T-helper 2 cell treated with Interferon-gamma antibody and Interleukin-4, amounts not matched to agents 5 μg/mL and 100 μg/mL, for 36 hours (primary cell): Measurements from ENCODE around the gene AKR1D1.
"Not testable (repeated sequence)": the region's sequence is repeated elsewhere in the genome, so short reads cannot be mapped to it uniquely, and the experiment has no call there.

Experiments
- DNase-seq: peaks from one replicate; pipeline ENCODE4 v3.0.0; 2021; ENCODE audit warnings: low spot score
- H3K27ac Mint-ChIP-seq: one replicate; pipeline ENCODE4 v1.8.0; 2021; ENCODE audit warnings: mild to moderate bottlenecking, mixed read lengths
- H3K27me3 Mint-ChIP-seq: one replicate; pipeline ENCODE4 v1.8.0; 2021; ENCODE audit warnings: low read depth, mixed read lengths
- H3K36me3 Mint-ChIP-seq: one replicate; pipeline ENCODE4 v1.8.0; 2021; ENCODE audit warnings: low read depth, mixed read lengths
- H3K4me1 Mint-ChIP-seq: one replicate; pipeline ENCODE4 v1.8.0; 2021; ENCODE audit warnings: low read depth, mixed read lengths
- H3K4me3 Mint-ChIP-seq: one replicate; pipeline ENCODE4 v1.8.0; 2022; ENCODE audit warnings: mild to moderate bottlenecking, moderate library complexity, mixed read lengths
- H3K9me3 Mint-ChIP-seq: one replicate; pipeline ENCODE4 v1.8.0; 2021; ENCODE audit warnings: mixed read lengths

The AKR1D1 gene

DNA sequence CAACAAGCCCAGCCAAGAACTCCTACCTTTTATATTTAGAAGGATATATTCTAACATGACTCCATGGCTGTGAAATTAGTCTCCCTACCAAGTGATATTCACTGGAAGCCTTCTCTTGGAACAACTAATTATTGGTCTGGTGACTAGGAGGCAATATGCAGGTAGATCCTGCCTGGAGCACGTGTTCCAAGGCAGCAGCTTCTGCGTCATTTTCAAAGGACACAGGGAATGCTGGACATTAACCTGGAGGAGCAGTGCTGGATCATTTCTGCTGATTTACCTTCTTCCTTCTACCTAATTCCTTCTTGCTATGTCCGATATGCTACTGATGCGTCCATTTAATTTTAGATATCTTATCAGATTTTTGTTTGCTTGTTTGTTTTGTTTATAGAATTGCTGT is 5.6 kb downstream of the AKR1D1 start:
- no peaks in the 10 kb centered on the region for H3K9me3 Mint-ChIP-seq
- DNase-seq, result no peak
- H3K4me3 Mint-ChIP-seq, result no peak overlapping the region
- H3K27me3 Mint-ChIP-seq, result peaks cover 3% of the 10 kb centered on the region
- H3K36me3 Mint-ChIP-seq, result no peaks in the 10 kb centered on the region
- no peak overlapping the region for H3K27ac Mint-ChIP-seq
- no peaks in the 10 kb centered on the region for H3K4me1 Mint-ChIP-seq

DNA sequence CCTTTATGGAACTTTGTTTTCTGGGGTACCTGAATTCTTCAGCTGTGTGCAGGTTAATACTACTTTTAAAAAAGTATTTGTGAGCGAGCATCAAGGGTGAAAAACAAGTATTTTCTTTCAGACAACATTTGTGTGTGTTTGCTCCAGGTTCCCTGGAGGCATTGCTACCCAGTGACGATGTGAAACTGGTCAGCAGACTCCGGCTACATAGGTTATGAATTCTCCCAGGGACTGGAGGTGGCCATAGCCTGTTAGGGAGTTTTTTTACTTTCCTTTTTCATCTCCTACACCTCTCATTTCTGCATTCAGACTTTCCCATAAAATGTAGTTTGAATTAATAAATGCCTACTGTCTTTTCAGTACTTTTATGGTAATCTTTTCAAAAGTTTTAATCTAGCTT is 7.6 kb downstream of the AKR1D1 start:
- Mint-ChIP-seq H3K4me3 (no peak overlapping the region), H3K36me3 (no peaks in the 10 kb centered on the region), H3K9me3 (no peaks in the 10 kb centered on the region), H3K27ac (no peak overlapping the region), H3K4me1 (no peaks in the 10 kb centered on the region), H3K27me3 (peaks cover 4% of the 10 kb centered on the region)
- no peak for DNase-seq

DNA sequence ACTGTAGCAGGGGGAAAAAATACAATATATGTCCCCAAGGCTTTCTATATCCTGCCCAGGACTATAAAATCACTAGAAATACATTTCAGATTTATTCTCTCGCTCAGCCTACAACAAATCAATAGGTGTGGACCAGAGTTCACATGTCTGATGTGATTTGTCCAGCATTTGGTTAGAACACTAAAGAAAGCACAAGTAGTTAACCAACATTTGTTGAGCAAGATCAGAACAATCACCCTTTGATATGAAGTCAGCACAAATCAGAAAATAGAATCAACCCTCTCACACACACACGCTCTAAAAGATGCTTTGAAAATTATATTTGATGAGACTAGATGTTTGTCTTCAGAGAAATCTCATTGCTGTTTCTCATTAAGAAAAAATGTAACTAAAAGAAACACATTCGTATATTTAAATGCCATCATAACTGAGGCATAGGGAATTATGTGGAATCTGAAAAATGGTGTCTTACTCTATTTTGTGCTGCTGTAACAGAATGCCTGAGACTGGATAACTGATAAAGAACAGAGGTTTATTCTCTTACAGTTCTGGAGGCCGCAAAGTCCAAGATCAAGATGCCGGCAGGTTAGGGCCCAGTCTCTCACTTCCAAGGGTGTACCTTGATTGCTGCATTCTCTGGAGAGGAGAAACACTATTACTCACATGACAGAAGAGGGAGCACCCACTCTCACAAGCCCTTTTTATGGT is 10.5 kb downstream of the AKR1D1 start:
- H3K4me3 Mint-ChIP-seq, result no peak overlapping the region
- no peak overlapping the region for H3K27ac Mint-ChIP-seq
- no peaks in the 10 kb centered on the region for H3K4me1 Mint-ChIP-seq
- no peak for DNase-seq
- no peaks in the 10 kb centered on the region for H3K9me3 Mint-ChIP-seq
- peaks cover 4% of the 10 kb centered on the region for H3K27me3 Mint-ChIP-seq
- H3K36me3 Mint-ChIP-seq, result no peaks in the 10 kb centered on the region

DNA sequence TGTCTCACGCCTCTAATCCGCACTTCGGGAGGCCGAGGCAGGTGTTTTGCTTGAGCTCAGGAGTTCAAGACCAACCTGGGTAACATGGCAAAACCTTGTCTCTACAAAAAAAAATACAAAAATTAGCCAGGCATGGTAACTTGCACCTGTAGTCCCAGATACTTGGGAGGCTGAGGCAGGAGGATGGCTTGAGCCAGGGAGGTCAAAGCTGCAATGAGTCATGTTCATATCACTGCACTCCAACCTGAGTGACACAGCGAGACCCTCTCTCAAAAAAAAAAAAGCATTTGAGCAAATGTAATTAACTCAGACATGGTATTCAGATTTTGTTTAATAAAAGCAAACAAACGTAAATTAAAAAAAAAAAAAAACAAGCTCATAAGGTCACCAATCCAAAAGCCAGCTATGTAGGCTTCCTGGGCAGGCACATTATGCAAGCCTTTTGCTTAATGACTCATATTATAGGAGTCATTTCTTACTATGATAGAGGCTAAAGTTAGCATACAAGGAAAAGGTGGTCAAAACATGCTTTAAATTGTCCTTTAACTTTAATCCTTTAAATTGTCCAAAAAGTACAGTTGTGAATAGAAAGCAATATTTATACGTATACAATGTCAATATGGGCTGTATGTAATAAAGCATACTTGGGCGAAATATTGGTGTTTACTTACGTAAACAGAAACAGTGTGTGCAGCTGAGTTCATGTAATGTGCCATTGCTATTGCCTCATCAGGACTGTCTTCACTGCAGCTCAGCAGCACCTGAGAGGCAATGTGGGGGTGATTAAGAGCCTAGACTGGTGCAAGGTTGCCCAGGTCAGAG is 13.0 kb downstream of the AKR1D1 start:
- Mint-ChIP-seq H3K36me3 (no peaks in the 10 kb centered on the region), H3K27ac (no peak overlapping the region), H3K27me3 (peaks cover 1% of the 10 kb centered on the region), H3K4me1 (no peaks in the 10 kb centered on the region), H3K9me3 (no peaks in the 10 kb centered on the region), H3K4me3 (no peak overlapping the region)
- no peak for DNase-seq

- H3K27me3 Mint-ChIP-seq, result peaks cover 1% of the 10 kb centered on the region
- no peaks in the 10 kb centered on the region for H3K9me3 Mint-ChIP-seq
- no peaks in the 10 kb centered on the region for H3K36me3 Mint-ChIP-seq
- no peak for DNase-seq
- H3K4me1 Mint-ChIP-seq, result no peaks in the 10 kb centered on the region
- no peak overlapping the region for H3K4me3 Mint-ChIP-seq
- no peak overlapping the region for H3K27ac Mint-ChIP-seq
These were observed 14.8 kb downstream of the AKR1D1 start for GRCh38 chr7:138091032-138091431.

DNA sequence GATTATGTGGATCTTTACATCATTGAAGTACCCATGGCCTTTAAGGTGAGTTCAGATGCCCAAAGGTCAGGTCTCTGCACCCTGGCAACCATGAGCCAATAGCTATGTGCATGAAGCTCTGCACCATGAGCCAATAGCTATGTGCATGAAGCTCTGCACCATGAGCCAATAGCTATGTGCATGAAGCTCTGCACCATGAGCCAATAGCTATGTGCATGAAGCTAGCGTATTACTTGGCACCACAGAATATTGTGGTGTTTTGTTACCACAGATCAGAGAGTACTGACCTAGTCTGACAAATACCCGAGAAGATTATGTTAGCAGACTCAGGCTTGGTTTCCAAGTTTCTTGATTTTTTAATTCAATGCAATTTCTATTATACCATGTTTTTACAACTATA is 15.6 kb downstream of the AKR1D1 start:
- not testable (repeated sequence) for H3K9me3 Mint-ChIP-seq, H3K4me3 Mint-ChIP-seq, H3K27me3 Mint-ChIP-seq, H3K4me1 Mint-ChIP-seq, DNase-seq, H3K27ac Mint-ChIP-seq, H3K36me3 Mint-ChIP-seq

DNA sequence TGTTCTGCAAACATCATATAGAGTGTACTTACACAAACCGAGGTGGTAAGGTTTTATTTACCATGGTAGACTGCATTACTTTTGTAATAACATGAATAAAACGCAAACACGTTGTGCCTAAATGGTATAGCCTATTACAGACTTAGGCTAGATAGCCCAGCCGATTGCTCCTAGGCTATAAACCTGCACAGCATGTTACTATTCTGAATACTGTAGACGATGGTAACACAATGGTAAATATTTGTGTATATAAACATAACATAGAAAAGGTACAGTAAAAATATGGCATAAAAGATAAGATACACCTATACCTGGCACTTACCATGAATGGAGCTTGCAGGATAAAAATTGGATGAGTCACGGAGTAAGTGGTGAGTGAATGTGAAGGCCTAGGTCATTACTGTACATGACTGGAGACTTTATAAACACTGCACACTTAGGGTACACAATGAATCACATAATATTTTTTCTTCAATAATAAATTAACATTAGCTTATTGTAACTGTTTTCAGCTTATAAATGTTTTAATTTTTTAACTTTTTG is 16.3 kb downstream of the AKR1D1 start:
- H3K27ac Mint-ChIP-seq, result no peak overlapping the region
- DNase-seq, result no peak
- H3K4me1 Mint-ChIP-seq, result no peaks in the 10 kb centered on the region
- no peak overlapping the region for H3K4me3 Mint-ChIP-seq
- peaks cover 1% of the 10 kb centered on the region for H3K27me3 Mint-ChIP-seq
- H3K9me3 Mint-ChIP-seq, result no peaks in the 10 kb centered on the region
- H3K36me3 Mint-ChIP-seq, result no peaks in the 10 kb centered on the region

DNA sequence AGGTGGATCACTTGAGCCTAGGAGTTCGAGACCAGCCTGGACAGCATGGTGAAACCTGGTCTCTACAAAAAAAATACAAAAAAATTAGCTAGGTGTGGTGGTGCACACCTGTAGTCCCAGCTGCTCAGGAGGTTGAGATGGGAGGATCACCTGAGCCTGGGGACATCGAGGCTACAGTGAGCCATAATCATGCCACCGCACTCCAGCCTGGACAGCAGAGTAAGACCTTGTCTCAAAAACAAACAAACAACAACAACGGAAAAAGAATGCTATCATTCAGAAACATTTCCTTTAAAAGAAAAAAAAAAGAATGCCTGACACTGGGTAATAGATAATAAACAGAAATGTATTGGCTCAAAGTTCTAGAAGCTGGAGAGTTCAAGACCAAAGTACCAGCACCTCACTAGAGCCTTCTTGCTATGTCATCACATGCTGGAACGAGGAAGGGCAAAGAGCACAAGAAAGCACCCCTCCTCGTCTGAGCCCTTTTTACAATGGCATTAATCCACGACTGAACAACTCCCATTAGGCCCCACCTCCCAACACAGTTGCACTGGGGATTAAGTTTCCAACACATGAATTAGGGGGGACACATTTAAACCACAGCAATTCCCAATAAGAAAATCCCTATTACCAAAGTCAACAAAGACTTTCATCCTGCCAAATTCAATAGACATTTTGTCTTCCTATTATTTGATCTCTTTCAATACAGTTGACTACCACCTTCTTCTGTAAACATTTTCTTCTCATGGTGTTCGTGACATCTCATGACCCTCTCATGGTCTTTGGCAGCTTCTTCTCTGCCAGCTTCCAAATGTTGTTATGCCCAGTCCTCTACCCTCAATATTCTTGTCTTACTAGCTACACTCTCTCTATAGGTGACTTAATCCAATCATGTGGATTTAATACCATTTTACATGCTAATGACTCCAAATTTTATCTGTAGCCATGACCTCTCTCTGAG is 20.0 kb downstream of the AKR1D1 start:
- DNase-seq, result no peak
- no peak overlapping the region for H3K27ac Mint-ChIP-seq
- H3K4me1 Mint-ChIP-seq, result no peaks in the 10 kb centered on the region
- H3K27me3 Mint-ChIP-seq, result no peaks in the 10 kb centered on the region
- H3K9me3 Mint-ChIP-seq, result no peaks in the 10 kb centered on the region
- H3K36me3 Mint-ChIP-seq, result no peaks in the 10 kb centered on the region
- no peak overlapping the region for H3K4me3 Mint-ChIP-seq

DNA sequence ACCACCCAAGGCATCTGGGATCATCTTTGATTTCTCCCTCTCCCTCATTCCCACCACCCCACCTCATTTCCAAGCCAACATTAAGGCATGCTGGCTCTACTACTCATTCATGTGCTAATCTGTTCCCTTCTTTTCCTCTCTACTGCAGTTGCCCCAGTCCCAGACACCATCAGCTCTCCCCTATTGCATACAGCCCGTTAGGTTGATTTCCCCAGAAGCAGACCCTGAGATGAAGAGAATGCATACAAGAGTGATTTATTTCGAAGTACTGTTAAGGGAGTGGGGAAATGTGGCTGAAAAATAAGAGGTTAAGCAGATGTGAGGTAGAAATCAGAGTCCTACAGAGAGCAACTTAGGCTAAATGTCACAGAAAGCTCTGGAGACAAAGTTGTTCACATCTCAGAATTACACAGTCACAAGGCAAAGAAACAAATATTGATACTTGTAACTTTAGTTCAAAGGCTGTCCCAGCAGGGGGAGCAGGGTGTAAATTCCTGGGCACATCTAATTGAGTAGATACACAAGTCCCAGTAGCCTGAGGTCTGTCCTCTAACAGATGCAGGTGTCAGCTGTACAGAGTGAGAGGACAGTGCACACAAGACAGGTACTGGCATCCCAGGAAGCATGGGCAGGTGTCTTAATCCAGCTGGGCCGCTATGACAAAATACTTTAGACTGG is 20.9 kb downstream of the AKR1D1 start:
- H3K4me3 Mint-ChIP-seq, result no peak overlapping the region
- no peaks in the 10 kb centered on the region for H3K4me1 Mint-ChIP-seq
- no peaks in the 10 kb centered on the region for H3K9me3 Mint-ChIP-seq
- no peak overlapping the region for H3K27ac Mint-ChIP-seq
- no peaks in the 10 kb centered on the region for H3K27me3 Mint-ChIP-seq
- no peak for DNase-seq
- no peaks in the 10 kb centered on the region for H3K36me3 Mint-ChIP-seq

GRCh38 chr7:138099813-138100212 is 23.6 kb downstream of the AKR1D1 start:
- no peaks in the 10 kb centered on the region for H3K4me1 Mint-ChIP-seq
- H3K9me3 Mint-ChIP-seq, result no peaks in the 10 kb centered on the region
- no peaks in the 10 kb centered on the region for H3K27me3 Mint-ChIP-seq
- no peak overlapping the region for H3K4me3 Mint-ChIP-seq
- no peaks in the 10 kb centered on the region for H3K36me3 Mint-ChIP-seq
- DNase-seq, result no peak
- no peak overlapping the region for H3K27ac Mint-ChIP-seq

- Mint-ChIP-seq H3K4me1 (no peaks in the 10 kb centered on the region), H3K36me3 (no peaks in the 10 kb centered on the region), H3K27ac (no peak overlapping the region)
These were observed 29.0 kb downstream of the AKR1D1 start for GRCh38 chr7:138105221-138105620.

DNA sequence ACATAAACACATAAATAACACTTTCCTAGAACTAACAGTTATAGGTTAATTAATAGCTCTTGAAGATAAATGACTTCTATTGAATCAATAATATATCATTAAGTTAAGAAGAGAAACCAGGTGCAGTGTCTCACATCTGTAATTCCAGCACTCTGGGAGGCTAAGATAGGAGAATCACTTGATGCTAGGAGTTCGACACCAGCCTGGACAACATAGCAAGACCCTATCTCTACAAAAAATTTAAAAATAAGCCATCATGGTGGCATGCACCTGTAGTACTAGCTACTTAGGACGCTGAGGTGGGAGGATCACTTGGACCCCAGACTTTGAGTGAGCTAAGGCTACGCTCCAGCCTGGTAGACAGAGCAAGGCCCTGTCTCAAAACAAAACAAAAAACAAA is 38.8 kb downstream of the AKR1D1 start:
- Mint-ChIP-seq H3K4me3 (no peak overlapping the region), H3K9me3 (no peaks in the 10 kb centered on the region), H3K27me3 (peaks cover 10% of the 10 kb centered on the region), H3K36me3 (no peaks in the 10 kb centered on the region), H3K4me1 (no peaks in the 10 kb centered on the region), H3K27ac (no peak overlapping the region)
- no peak for DNase-seq

More at GRCh38 chr7:138105221-138105620, 29.0 kb downstream of the AKR1D1 start:
- H3K4me3 Mint-ChIP-seq, result no peak overlapping the region
- H3K27me3 Mint-ChIP-seq, result peaks cover 3% of the 10 kb centered on the region
- no peak for DNase-seq
- no peaks in the 10 kb centered on the region for H3K9me3 Mint-ChIP-seq

DNA sequence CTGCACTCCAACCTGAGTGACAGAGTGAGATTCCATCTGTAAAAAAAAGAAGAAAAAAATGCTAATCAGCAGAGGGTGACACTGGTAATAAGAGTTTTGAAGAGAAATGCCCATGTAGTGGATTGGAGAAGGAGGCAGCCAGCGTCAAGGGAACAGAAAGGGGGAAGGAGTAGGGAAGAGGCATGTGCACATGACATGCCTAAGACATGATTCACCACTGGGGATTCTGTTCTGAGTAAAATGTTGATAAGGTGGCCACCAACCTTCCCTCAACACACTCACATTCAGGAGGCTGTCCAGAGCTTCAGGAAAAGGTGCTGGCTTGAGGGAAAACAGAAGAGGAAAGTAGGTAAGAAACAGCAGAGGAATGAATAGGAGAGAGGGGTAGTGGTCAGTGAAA is 39.9 kb downstream of the AKR1D1 start:
- DNase-seq, result no peak
- H3K27ac Mint-ChIP-seq, result no peak overlapping the region

More for the DNA sequence above, 39.9 kb downstream of the AKR1D1 start:
- Mint-ChIP-seq H3K4me1 (no peaks in the 10 kb centered on the region), H3K4me3 (no peak overlapping the region), H3K27me3 (peaks cover 6% of the 10 kb centered on the region), H3K36me3 (no peaks in the 10 kb centered on the region), H3K9me3 (no peaks in the 10 kb centered on the region)
